HG02973 (cell line): ENCODE measurements around the gene BATF.

Source experiments
- ATAC-seq: cut with Tn5 transposase; IDR thresholded peaks from one replicate; pipeline ENCODE4 v1.9.1; 2021; ENCODE audit warnings: moderate library complexity; ENCODE audit not compliant: unreplicated experiment

The BATF gene

GRCh38 chr14:75499084-75499875 is 23.0 kb upstream of the BATF start:
- ATAC-seq = peak; percentile 59

GRCh38 chr14:75501080-75501479 is 21.2 kb upstream of the BATF start:
- no peak for ATAC-seq

- ATAC-seq = no peak
Measured at GRCh38 chr14:75504411-75504810, 17.9 kb upstream of the BATF start.

GRCh38 chr14:75506930-75507329 is 15.3 kb upstream of the BATF start:
- no peak for ATAC-seq

GRCh38 chr14:75510547-75510946 is 11.7 kb upstream of the BATF start:
- ATAC-seq = no peak

- no peak for ATAC-seq
Measured at GRCh38 chr14:75511201-75511600, 11.1 kb upstream of the BATF start.

- peak; percentile 31 for ATAC-seq
Measured at GRCh38 chr14:75513911-75514672, 8.2 kb upstream of the BATF start.

GRCh38 chr14:75514673-75515628 is 7.3 kb upstream of the BATF start:
- ATAC-seq = peak; percentile 32

GRCh38 chr14:75515629-75515996 is 6.7 kb upstream of the BATF start:
- peak; percentile 42 for ATAC-seq

GRCh38 chr14:75518625-75519024 is 3.6 kb upstream of the BATF start:
- no peak for ATAC-seq

GRCh38 chr14:75519394-75519793 is 2.9 kb upstream of the BATF start:
- no peak for ATAC-seq

GRCh38 chr14:75519826-75520728 is 2.2 kb upstream of the BATF start:
- ATAC-seq = no peak

- ATAC-seq = no peak
Measured at GRCh38 chr14:75520852-75521251, 1.4 kb upstream of the BATF start.

GRCh38 chr14:75521415-75522199 is 662 bp upstream of the BATF start:
- ATAC-seq = no peak

- ATAC-seq = no peak
Measured at GRCh38 chr14:75522983-75523318, 682 bp downstream of the BATF start.

GRCh38 chr14:75523771-75524171 is 1.5 kb downstream of the BATF start:
- no peak for ATAC-seq

- ATAC-seq = no peak
Measured at GRCh38 chr14:75525969-75526368, 3.7 kb downstream of the BATF start.

GRCh38 chr14:75527449-75528163 is 5.3 kb downstream of the BATF start:
- ATAC-seq = no peak

- no peak for ATAC-seq
Measured at GRCh38 chr14:75531256-75531655, 9.0 kb downstream of the BATF start.
